Breast epithelium (tissue), 4 donors: ENCODE data around the gene PLIN4. TPM values are rescaled to one million over a fixed set of nuclear protein-coding genes. Genes with fewer than 3 reads are reported as not detected.

ENCODE experiments used
- DNase-seq, 2 donors: peaks; one replicate each; pipeline ENCODE4 v3.0.0-alpha.2; 2019; ENCODE audit warnings: low spot score in 2 of 2
- H3K27ac ChIP-seq, 2 donors: fragments of 200-600 bp; sonication (generic) in 1 of 2; one replicate each; pipeline ENCODE4 v1.5.1; 2016 to 2019; ENCODE audit warnings: mild to moderate bottlenecking in 1 of 2
- H3K27me3 ChIP-seq, 2 donors: fragments of 200-600 bp; sonication (generic) in 1 of 2; one replicate each; pipeline versions ENCODE4 v1.5.1 to v1.6.0; 2017 to 2019; ENCODE audit warnings: control low read depth in 1 of 2, mild to moderate bottlenecking in 1 of 2
- H3K36me3 ChIP-seq: fragments of 200-600 bp; one replicate; pipeline ENCODE4 v1.5.1; 2019
- H3K4me1 ChIP-seq, 2 donors: fragments of 200-600 bp; sonication (generic); one replicate each; pipeline ENCODE4 v1.5.1; 2016 to 2019; ENCODE audit warnings: control low read depth in 1 of 2
- H3K4me3 ChIP-seq, 3 donors: fragments of 200-600 bp; sonication (generic); 1 replicate in 2 of 3; 2 replicates in 1 of 3; pipeline ENCODE4 v1.5.1; 2016 to 2019; ENCODE audit warnings: mild to moderate bottlenecking in 3 of 3, moderate library complexity in 2 of 3
- H3K9me3 ChIP-seq, 2 donors: fragments of 200-600 bp; sonication (generic) in 1 of 2; one replicate each; pipeline ENCODE4 v1.5.1; 2016 to 2019; ENCODE audit warnings: control low read depth in 1 of 2
- CTCF ChIP-seq, 3 donors: fragments of 450-650 bp; IDR thresholded peaks; one replicate each; pipeline ENCODE4 v1.5.1; 2016 to 2017; ENCODE audit warnings: antibody characterized with exemption in 3 of 3, mild to moderate bottlenecking in 3 of 3, moderate library complexity in 3 of 3
- POLR2A ChIP-seq: fragments of 450-650 bp; IDR thresholded peaks from one replicate; pipeline ENCODE4 v1.6.1; 2016; ENCODE audit warnings: antibody characterized with exemption, mild to moderate bottlenecking, moderate library complexity
- POLR2AphosphoS5 ChIP-seq, 3 donors: sonication (generic); formaldehyde crosslinking; IDR thresholded peaks; one replicate each; pipeline ENCODE4 v1.6.1; 2017; ENCODE audit warnings: antibody characterized with exemption in 3 of 3
- intact Hi-C: fragments of 100-400 bp; cut with DNase I; formaldehyde crosslinking; loops from one replicate; pipeline ENCODE4 v1.15.1; 2023; ENCODE audit warnings: low total_unique reads
- total RNA-seq, 3 donors: library from RNA; depleted of rRNA; stranded (reverse); fragments of >200 nt; gene quantifications; one replicate each; pipeline ENCODE4 v1.1.0, GENCODE V29; 2016

PLIN4 gene
- total RNA-seq, 3 donors from 2014 or later: 50.1 to 629 (median 213) TPM

GRCh38 chr19:4554717-4555116 is 36.4 kb upstream of the PLIN4 start:
- intact Hi-C loops: loop anchor here (10.0 kb wide), 1 partner anchor 1010 kb away; the partner anchor contains the start of gene TINCR

GRCh38 chr19:4553775-4554174 is 35.5 kb upstream of the PLIN4 start:
- intact Hi-C loops: loop anchor here (10.0 kb wide), 1 partner anchor 1011 kb away; the partner anchor contains the start of gene TINCR
- Histone ChIP-seq H3K9me3 (no peaks in the 10 kb centered on the region), H3K36me3 (no peaks in the 10 kb centered on the region), H3K4me1 (no peaks in the 10 kb centered on the region), H3K27me3 (peaks cover 0 to 12% of the 10 kb centered on the region in 2 donors), H3K4me3 (no peak overlapping the region), H3K27ac (no peak overlapping the region)
- no peak for DNase-seq
- TF ChIP-seq POLR2A (no peak), POLR2AphosphoS5 (IDR thresholded peaks at IDR 0.05) (no peak)

More at GRCh38 chr19:4554717-4555116, 36.4 kb upstream of the PLIN4 start:
- H3K27me3 ChIP-seq: peaks cover 0 to 12% of the 10 kb centered on the region in 2 donors
- H3K27ac ChIP-seq: no peak overlapping the region
- DNase-seq: no peak
- H3K4me3 ChIP-seq: no peak overlapping the region
- TF ChIP-seq POLR2A (no peak), CTCF (IDR thresholded peaks at IDR 0.05) (no peak), POLR2AphosphoS5 (IDR thresholded peaks at IDR 0.05) (no peak)
- no peaks in the 10 kb centered on the region for H3K36me3 ChIP-seq
- no peaks in the 10 kb centered on the region for H3K4me1 ChIP-seq
- no peaks in the 10 kb centered on the region for H3K9me3 ChIP-seq

- no peaks in the 10 kb centered on the region for H3K9me3 ChIP-seq
- no peak for DNase-seq
- intact Hi-C loops: loop anchor here (10.0 kb wide), 1 partner anchor 1012 kb away; the partner anchor contains the start of gene TINCR
- no peaks in the 10 kb centered on the region for H3K4me1 ChIP-seq
- no peak overlapping the region for H3K4me3 ChIP-seq
- peaks cover 0 to 12% of the 10 kb centered on the region in 2 donors for H3K27me3 ChIP-seq
- no peak for TF ChIP-seq CTCF (IDR thresholded peaks at IDR 0.05)
- TF ChIP-seq POLR2AphosphoS5 (IDR thresholded peaks at IDR 0.05): no peak
- H3K36me3 ChIP-seq: no peaks in the 10 kb centered on the region
- no peak overlapping the region for H3K27ac ChIP-seq
Observed at GRCh38 chr19:4553092-4553695, 34.9 kb upstream of the PLIN4 start.

- H3K27me3 ChIP-seq: peaks cover 0 to 12% of the 10 kb centered on the region in 2 donors
- H3K4me1 ChIP-seq: no peaks in the 10 kb centered on the region
- no peaks in the 10 kb centered on the region for H3K9me3 ChIP-seq
- H3K4me3 ChIP-seq: no peak overlapping the region
- no peak for DNase-seq
- H3K36me3 ChIP-seq: no peaks in the 10 kb centered on the region
- intact Hi-C loops: loop anchor here (10.0 kb wide), 1 partner anchor 1012 kb away; the partner anchor contains the start of gene TINCR
- H3K27ac ChIP-seq: no peak overlapping the region
- TF ChIP-seq POLR2A (no peak), CTCF (IDR thresholded peaks at IDR 0.05) (no peak), POLR2AphosphoS5 (IDR thresholded peaks at IDR 0.05) (no peak)
Observed at GRCh38 chr19:4552525-4552819, 34.2 kb upstream of the PLIN4 start.

GRCh38 chr19:4550479-4551050 is 32.3 kb upstream of the PLIN4 start:
- H3K4me3 ChIP-seq: no peak overlapping the region
- H3K9me3 ChIP-seq: no peaks in the 10 kb centered on the region
- no peak for DNase-seq
- no peaks in the 10 kb centered on the region for H3K36me3 ChIP-seq
- peaks cover 0 to 12% of the 10 kb centered on the region in 2 donors for H3K27me3 ChIP-seq
- no peak overlapping the region for H3K27ac ChIP-seq
- TF ChIP-seq POLR2A (no peak), CTCF (IDR thresholded peaks at IDR 0.05) (no peak), POLR2AphosphoS5 (IDR thresholded peaks at IDR 0.05) (no peak)
- intact Hi-C loops: loop anchor here (10.0 kb wide), 1 partner anchor 1014 kb away; the partner anchor contains the start of gene TINCR
- no peaks in the 10 kb centered on the region for H3K4me1 ChIP-seq
